Fibroblast of lung (primary cell): ENCODE data around the gene WASHC4. TPM values are rescaled to one million over a fixed set of nuclear protein-coding genes. Genes with fewer than 3 reads are reported as not detected.

Experiments used
- DNase-seq, 2 donors: peaks; one replicate each; pipeline versions ENCODE4 v3.0.0 to v3.0.0-alpha.2; 2010; ENCODE audit warnings: low read depth in 2 of 2
- H2AFZ ChIP-seq: 2 replicates; pipeline ENCODE4 v1.5.1; 2012; ENCODE audit warnings: low read length, control low read depth, inconsistent platforms
- H3K27ac ChIP-seq: 2 replicates; pipeline ENCODE4 v1.5.1; 2011; ENCODE audit warnings: low read length, control low read depth; ENCODE audit not compliant: insufficient read depth
- H3K27me3 ChIP-seq: 2 replicates; pipeline ENCODE4 v1.5.1; 2011; ENCODE audit warnings: mild to moderate bottlenecking, low read length; ENCODE audit not compliant: control insufficient read depth, insufficient read depth
- H3K36me3 ChIP-seq: 2 replicates; pipeline ENCODE4 v1.5.1; 2011; ENCODE audit warnings: low read length; ENCODE audit not compliant: control insufficient read depth, insufficient read depth
- H3K4me1 ChIP-seq: 2 replicates; pipeline ENCODE4 v1.5.1; 2011; ENCODE audit warnings: low read length; ENCODE audit not compliant: control insufficient read depth, insufficient read depth; ENCODE audit errors: extremely low read depth
- H3K4me2 ChIP-seq: 2 replicates; pipeline ENCODE4 v1.5.1; 2011; ENCODE audit warnings: low read length, control low read depth; ENCODE audit not compliant: insufficient read depth; ENCODE audit errors: extremely low read depth
- H3K4me3 ChIP-seq, 4 experiments: fragments of 200-600 bp in 1 of 4; sonication (generic) in 1 of 4; replicated peaks in 1 of 4; 2 replicates each; pipeline ENCODE4 v1.5.1; 2011 to 2016; ENCODE audit warnings: low read length in 4 of 4, low read depth in 3 of 4, mild to moderate bottlenecking in 3 of 4, control low read depth in 2 of 4, inconsistent platforms in 1 of 4, mixed read lengths in 1 of 4; ENCODE audit not compliant: insufficient read depth in 1 of 4; ENCODE audit errors: control extremely low read depth in 1 of 4
- H3K79me2 ChIP-seq: 2 replicates; pipeline ENCODE4 v1.5.1; 2012; ENCODE audit warnings: mild to moderate bottlenecking, low read length, inconsistent platforms; ENCODE audit not compliant: control insufficient read depth, insufficient read depth
- H3K9ac ChIP-seq: 2 replicates; pipeline ENCODE4 v1.5.1; 2011; ENCODE audit warnings: mild to moderate bottlenecking, low read length, control low read depth; ENCODE audit not compliant: insufficient read depth
- H3K9me3 ChIP-seq: 2 replicates; pipeline ENCODE4 v1.5.1; 2012; ENCODE audit warnings: low read depth, low read length; ENCODE audit not compliant: control insufficient read depth, insufficient read depth
- H4K20me1 ChIP-seq: 2 replicates; pipeline ENCODE4 v1.5.1; 2011; ENCODE audit warnings: low read length; ENCODE audit not compliant: control insufficient read depth, insufficient read depth; ENCODE audit errors: extremely low read depth
- EZH2 ChIP-seq: IDR thresholded peaks from 2 replicates; pipeline ENCODE4 v1.5.1; 2012; ENCODE audit warnings: low read length, control low read depth, mild to moderate bottlenecking; ENCODE audit errors: missing control alignments
- polyA plus RNA-seq, 2 donors: library from polyadenylated mRNA; depleted of rRNA in 1 of 2; stranded (reverse) in 1 of 2; unstranded in 1 of 2; fragments of >200 nt; gene quantifications; 2 replicates each; pipeline ENCODE4 v1.2.1, GENCODE V29; 2011 to 2012; ENCODE audit warnings: missing spikeins in 1 of 2
- total RNA-seq: library from RNA; depleted of rRNA; stranded (reverse); fragments of >200 nt; gene quantifications from 2 replicates; pipeline ENCODE4 v1.2.1, GENCODE V29; 2014
- TF ChIP-seq, protein P1 (sequence below), 2 donors: IDR thresholded peaks in 1 of 2; conservative IDR thresholded peaks in 1 of 2; 1 replicate in 1 of 2; 2 replicates in 1 of 2; pipeline ENCODE4 v1.5.1; 2011 to 2012; ENCODE audit warnings: low read length in 2 of 2, control low read depth in 1 of 2, inconsistent platforms in 1 of 2, low read depth in 1 of 2, mild to moderate bottlenecking in 1 of 2

Gene WASHC4
- total and polyA plus RNA-seq, 2 donors (not counting 1 experiment from before 2014, with no cell fraction given) = 56.5 to 98.3 TPM

GRCh38 chr12:105200385-105200784 is 92.9 kb downstream of the WASHC4 start:
- Histone ChIP-seq H3K27me3 (no peaks in the 10 kb centered on the region), H2AFZ (no peak overlapping the region), H3K9ac (no peak overlapping the region), H3K36me3 (peaks cover 40% of the 10 kb centered on the region), H3K4me3 (no peak overlapping the region), H3K4me2 (no peak overlapping the region), H3K27ac (no peak overlapping the region), H4K20me1 (no peaks in the 10 kb centered on the region), H3K9me3 (no peaks in the 10 kb centered on the region), H3K4me1 (peaks cover 3% of the 10 kb centered on the region), H3K79me2 (no peaks in the 10 kb centered on the region)
- TF ChIP-seq, protein P1, sequence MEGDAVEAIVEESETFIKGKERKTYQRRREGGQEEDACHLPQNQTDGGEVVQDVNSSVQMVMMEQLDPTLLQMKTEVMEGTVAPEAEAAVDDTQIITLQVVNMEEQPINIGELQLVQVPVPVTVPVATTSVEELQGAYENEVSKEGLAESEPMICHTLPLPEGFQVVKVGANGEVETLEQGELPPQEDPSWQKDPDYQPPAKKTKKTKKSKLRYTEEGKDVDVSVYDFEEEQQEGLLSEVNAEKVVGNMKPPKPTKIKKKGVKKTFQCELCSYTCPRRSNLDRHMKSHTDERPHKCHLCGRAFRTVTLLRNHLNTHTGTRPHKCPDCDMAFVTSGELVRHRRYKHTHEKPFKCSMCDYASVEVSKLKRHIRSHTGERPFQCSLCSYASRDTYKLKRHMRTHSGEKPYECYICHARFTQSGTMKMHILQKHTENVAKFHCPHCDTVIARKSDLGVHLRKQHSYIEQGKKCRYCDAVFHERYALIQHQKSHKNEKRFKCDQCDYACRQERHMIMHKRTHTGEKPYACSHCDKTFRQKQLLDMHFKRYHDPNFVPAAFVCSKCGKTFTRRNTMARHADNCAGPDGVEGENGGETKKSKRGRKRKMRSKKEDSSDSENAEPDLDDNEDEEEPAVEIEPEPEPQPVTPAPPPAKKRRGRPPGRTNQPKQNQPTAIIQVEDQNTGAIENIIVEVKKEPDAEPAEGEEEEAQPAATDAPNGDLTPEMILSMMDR (conservative IDR thresholded peaks at IDR 0.05 in 1 of 2, IDR thresholded peaks at IDR 0.05 in 1 of 2; ENCODE audit: low read depth in 1 of 2, low read length in 2 of 2) = no peak
- no peak for TF ChIP-seq EZH2
- DNase-seq = no peak

GRCh38 chr12:105201299-105201698 is 93.8 kb downstream of the WASHC4 start:
- H3K79me2 ChIP-seq = no peaks in the 10 kb centered on the region
- no peak overlapping the region for H3K27ac ChIP-seq
- no peak overlapping the region for H3K9ac ChIP-seq
- no peaks in the 10 kb centered on the region for H4K20me1 ChIP-seq
- DNase-seq = peak in 1 of 2 donors; percentile 33
- no peaks in the 10 kb centered on the region for H3K27me3 ChIP-seq
- H3K36me3 ChIP-seq = peaks cover 42% of the 10 kb centered on the region
- H3K9me3 ChIP-seq = no peaks in the 10 kb centered on the region
- H3K4me3 ChIP-seq = no peak overlapping the region
- TF ChIP-seq, protein P1 (conservative IDR thresholded peaks at IDR 0.05 in 1 of 2, IDR thresholded peaks at IDR 0.05 in 1 of 2; ENCODE audit: low read depth in 1 of 2, low read length in 2 of 2) = no peak
- TF ChIP-seq EZH2 = no peak
- H2AFZ ChIP-seq = no peak overlapping the region
- peaks cover 4% of the 10 kb centered on the region for H3K4me1 ChIP-seq
- H3K4me2 ChIP-seq = no peak overlapping the region

- peaks cover 44% of the 10 kb centered on the region for H3K36me3 ChIP-seq
These were observed 94.7 kb downstream of the WASHC4 start for GRCh38 chr12:105202202-105202601.

More at GRCh38 chr12:105202202-105202601, 94.7 kb downstream of the WASHC4 start:
- Histone ChIP-seq H3K79me2 (no peaks in the 10 kb centered on the region), H4K20me1 (no peaks in the 10 kb centered on the region), H3K4me1 (peaks cover 4% of the 10 kb centered on the region), H3K27me3 (no peaks in the 10 kb centered on the region), H3K4me3 (no peak overlapping the region), H3K9ac (no peak overlapping the region), H3K27ac (no peak overlapping the region), H2AFZ (no peak overlapping the region), H3K4me2 (no peak overlapping the region), H3K9me3 (no peaks in the 10 kb centered on the region)
- DNase-seq = no peak
- TF ChIP-seq, protein P1 (conservative IDR thresholded peaks at IDR 0.05 in 1 of 2, IDR thresholded peaks at IDR 0.05 in 1 of 2; ENCODE audit: low read depth in 1 of 2, low read length in 2 of 2) = no peak
- TF ChIP-seq EZH2 = no peak
